Mucosa of stomach (tissue), 1 donor: ENCODE data around the gene LPXN.

Experiments
- H3K27me3 ChIP-seq: one replicate; pipeline ENCODE4 v1.7.0; 2013; ENCODE audit warnings: mild to moderate bottlenecking, low read length; ENCODE audit not compliant: control insufficient read depth, insufficient read depth
- H3K36me3 ChIP-seq: one replicate; pipeline ENCODE4 v1.7.0; 2013; ENCODE audit warnings: low read length; ENCODE audit not compliant: control insufficient read depth, insufficient read depth
- H3K4me1 ChIP-seq: one replicate; pipeline ENCODE4 v1.7.0; 2013; ENCODE audit warnings: mild to moderate bottlenecking, low read length; ENCODE audit not compliant: control insufficient read depth, insufficient read depth
- H3K4me3 ChIP-seq: one replicate; pipeline ENCODE4 v1.7.0; 2013; ENCODE audit warnings: low read length
- H3K9ac ChIP-seq: one replicate; pipeline ENCODE4 v1.7.0; 2013; ENCODE audit warnings: mild to moderate bottlenecking, low read length, moderate library complexity
- H3K9me3 ChIP-seq: one replicate; pipeline ENCODE4 v1.7.0; 2013; ENCODE audit warnings: mild to moderate bottlenecking, low read length, moderate library complexity; ENCODE audit not compliant: control insufficient read depth
- donor health status: Pancreatic carcinoma.

LPXN gene

DNA sequence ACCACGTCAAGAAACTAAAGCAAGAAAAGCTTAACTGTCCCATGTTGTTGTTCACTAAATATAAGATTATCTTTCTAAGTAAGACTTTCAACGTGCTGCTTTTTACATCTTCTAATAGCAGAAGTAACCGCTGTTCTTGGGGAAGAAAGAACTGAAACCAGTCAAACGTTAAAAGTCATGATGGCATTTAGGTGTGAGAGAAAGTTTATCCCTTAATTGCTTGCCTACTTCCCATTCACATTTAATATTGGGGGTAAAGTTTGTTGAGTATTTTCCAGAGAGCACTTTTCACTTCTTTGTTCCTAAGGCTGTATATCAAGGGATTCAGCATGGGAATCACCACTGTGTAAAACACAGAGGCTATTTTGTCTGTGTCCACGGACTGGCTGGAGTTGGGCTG lies 68.7 kb downstream of the LPXN start:
- H3K9me3 ChIP-seq, result no peaks in the 10 kb centered on the region

DNA sequence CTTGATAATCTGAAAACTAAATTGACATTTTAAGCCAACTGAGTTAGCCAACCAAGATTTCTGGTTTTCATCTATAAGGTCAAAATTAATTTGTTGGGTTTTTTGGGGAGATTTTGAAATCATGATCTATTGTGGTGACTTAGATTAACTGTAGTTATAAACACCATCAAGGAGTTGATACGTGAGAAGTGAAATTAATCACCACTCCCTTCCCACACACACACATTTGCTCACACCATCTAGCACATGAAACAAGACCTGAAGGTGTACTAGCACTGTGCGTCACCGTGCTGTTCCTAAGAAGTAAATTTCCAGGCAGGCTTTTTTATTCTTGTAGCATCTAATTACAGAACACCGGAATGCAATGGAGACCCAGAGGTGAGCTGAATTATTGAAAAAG lies 69.8 kb downstream of the LPXN start:
- H3K27me3 ChIP-seq, result no peaks in the 10 kb centered on the region
- H3K9me3 ChIP-seq, result no peaks in the 10 kb centered on the region
- H3K4me3 ChIP-seq, result no peak overlapping the region
- H3K36me3 ChIP-seq, result no peaks in the 10 kb centered on the region
- H3K4me1 ChIP-seq, result no peaks in the 10 kb centered on the region
- H3K9ac ChIP-seq, result no peak overlapping the region

More for the DNA sequence above, 68.7 kb downstream of the LPXN start:
- Histone ChIP-seq H3K4me1 (no peaks in the 10 kb centered on the region), H3K9ac (no peak overlapping the region), H3K36me3 (no peaks in the 10 kb centered on the region), H3K27me3 (no peaks in the 10 kb centered on the region), H3K4me3 (no peak overlapping the region)

DNA sequence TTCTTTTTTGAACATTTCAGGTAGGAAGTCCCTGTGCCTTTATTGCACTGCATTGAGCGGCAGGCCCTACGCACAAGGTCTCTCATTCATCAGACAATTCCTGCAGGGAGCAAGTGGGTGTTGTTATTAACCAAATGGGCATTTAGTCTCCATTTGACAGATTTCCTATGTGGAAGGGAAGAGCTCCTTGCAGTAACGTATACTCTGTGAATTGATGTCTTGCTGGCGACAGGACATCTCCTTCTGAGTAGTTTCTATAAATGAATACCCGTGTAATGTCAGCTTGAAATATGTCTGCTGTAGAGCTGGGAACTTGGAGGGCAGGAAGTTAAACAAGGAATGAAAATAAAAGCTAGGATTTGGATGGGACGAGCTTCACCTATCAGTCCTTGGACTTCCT lies 71.4 kb downstream of the LPXN start:
- H3K9ac ChIP-seq, result no peak overlapping the region

DNA sequence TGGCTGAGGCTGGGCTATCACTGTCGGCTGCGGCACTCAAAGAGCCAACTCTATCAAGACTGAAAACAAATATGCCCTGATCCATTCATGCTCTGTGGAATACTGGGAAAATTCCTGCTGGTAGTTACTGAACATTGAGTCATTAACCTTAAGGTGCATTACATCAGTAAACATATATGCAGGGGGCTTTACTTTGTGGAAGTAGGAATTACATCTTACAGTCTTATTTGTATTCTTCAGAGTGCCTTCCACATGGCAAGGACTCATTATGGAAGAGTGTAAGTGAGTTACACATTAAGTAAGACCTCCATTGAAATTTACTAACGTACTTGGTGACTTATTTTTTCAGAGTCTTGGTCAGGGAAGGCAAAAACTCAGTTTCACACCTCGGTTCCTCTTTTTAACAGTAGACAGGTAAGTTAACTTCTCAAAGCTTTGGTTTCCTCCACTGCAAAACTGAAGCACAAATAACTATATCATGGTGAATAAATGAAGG lies 72.2 kb downstream of the LPXN start:
- no peak overlapping the region for H3K9ac ChIP-seq
- H3K4me3 ChIP-seq, result no peak overlapping the region
- no peaks in the 10 kb centered on the region for H3K4me1 ChIP-seq
- no peaks in the 10 kb centered on the region for H3K9me3 ChIP-seq
- no peaks in the 10 kb centered on the region for H3K36me3 ChIP-seq
- no peaks in the 10 kb centered on the region for H3K27me3 ChIP-seq

More for the DNA sequence above, 71.4 kb downstream of the LPXN start:
- Histone ChIP-seq H3K4me1 (no peaks in the 10 kb centered on the region), H3K9me3 (no peaks in the 10 kb centered on the region), H3K27me3 (no peaks in the 10 kb centered on the region), H3K4me3 (no peak overlapping the region), H3K36me3 (no peaks in the 10 kb centered on the region)

DNA sequence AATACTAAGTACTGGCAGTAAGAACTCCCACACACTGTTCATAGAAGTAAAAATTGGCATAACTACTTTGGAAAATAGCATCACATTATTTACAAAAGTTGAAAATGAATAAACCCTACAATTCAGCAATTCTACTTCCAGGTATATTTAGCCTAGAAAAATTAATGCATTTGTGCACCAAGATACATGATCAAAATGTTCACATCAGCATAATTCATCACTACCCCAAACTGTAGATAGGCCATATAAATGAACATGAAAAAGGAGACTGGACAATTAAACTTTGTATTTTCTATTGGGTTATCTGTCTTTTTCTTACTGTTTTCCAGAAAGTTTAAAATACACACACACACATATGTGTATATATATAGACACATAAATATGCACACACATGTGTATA lies 73.7 kb downstream of the LPXN start:
- no peaks in the 10 kb centered on the region for H3K9me3 ChIP-seq
- no peaks in the 10 kb centered on the region for H3K27me3 ChIP-seq
- no peaks in the 10 kb centered on the region for H3K4me1 ChIP-seq
- H3K36me3 ChIP-seq, result no peaks in the 10 kb centered on the region
- no peak overlapping the region for H3K4me3 ChIP-seq
- H3K9ac ChIP-seq, result no peak overlapping the region

DNA sequence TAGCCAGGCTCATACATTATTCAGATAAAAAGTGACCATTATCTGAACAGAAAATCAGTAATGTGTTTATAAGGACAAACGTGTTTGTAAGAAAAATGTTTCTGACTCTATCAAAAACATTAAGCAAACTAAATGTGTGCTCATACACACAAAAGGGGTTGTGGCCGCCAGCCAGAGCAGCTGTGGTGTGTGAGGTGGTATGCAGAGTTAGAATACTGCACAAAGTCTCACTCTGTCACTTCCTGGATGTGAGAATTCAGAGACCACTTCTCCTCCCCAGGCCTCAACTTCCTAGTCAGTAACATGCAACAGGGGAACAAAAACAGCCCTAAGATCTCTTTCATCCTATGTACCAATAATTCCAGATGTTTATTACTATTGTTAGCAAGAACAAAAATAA lies 77.2 kb downstream of the LPXN start:
- Histone ChIP-seq H3K9me3 (no peaks in the 10 kb centered on the region), H3K36me3 (no peaks in the 10 kb centered on the region), H3K4me1 (no peaks in the 10 kb centered on the region), H3K27me3 (no peaks in the 10 kb centered on the region), H3K4me3 (no peak overlapping the region), H3K9ac (no peak overlapping the region)

DNA sequence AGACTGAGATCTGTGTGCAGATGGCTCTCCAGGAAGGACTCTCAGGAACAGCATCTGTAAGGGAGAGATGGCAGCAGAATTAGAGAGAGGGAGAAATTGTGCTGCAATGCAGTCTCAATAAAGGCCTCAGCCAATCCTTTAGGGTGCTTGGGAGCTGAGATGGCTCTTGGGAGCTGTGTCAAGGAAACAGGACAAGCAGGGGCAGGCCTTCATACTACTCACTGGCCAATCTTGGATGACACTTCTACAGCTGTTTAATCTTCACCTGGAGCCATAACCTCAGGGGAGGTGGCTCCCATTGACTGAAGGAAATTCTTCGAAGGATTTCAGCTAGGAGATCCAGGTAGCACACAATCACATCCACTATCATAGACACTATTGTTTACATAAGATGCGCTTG lies 77.7 kb downstream of the LPXN start:
- H3K4me3 ChIP-seq, result no peak overlapping the region
- H3K9me3 ChIP-seq, result no peaks in the 10 kb centered on the region
- no peaks in the 10 kb centered on the region for H3K36me3 ChIP-seq
- no peak overlapping the region for H3K9ac ChIP-seq
- no peaks in the 10 kb centered on the region for H3K27me3 ChIP-seq
- H3K4me1 ChIP-seq, result no peaks in the 10 kb centered on the region

DNA sequence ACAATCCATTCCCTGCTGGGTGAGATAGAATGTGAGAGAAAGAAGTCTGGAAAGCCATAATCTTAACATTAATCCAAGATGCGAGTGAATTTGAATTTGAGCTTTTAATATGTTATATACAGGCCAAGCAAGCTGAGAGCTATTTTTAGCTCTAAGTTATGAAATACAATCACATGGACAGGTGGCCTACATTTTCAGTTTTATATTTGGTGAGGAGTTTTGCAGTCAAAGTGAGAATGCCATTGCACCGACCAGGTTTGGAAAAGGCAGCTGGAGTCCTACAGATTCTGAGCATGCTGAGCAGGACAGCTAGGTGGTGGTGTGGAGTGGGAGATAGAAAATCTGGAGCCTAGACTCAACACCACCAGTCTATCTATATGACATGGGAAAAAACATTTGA lies 79.8 kb downstream of the LPXN start:
- no peak overlapping the region for H3K4me3 ChIP-seq
- no peaks in the 10 kb centered on the region for H3K27me3 ChIP-seq
- no peaks in the 10 kb centered on the region for H3K9me3 ChIP-seq
- no peaks in the 10 kb centered on the region for H3K36me3 ChIP-seq
- H3K9ac ChIP-seq, result no peak overlapping the region
- H3K4me1 ChIP-seq, result no peaks in the 10 kb centered on the region

DNA sequence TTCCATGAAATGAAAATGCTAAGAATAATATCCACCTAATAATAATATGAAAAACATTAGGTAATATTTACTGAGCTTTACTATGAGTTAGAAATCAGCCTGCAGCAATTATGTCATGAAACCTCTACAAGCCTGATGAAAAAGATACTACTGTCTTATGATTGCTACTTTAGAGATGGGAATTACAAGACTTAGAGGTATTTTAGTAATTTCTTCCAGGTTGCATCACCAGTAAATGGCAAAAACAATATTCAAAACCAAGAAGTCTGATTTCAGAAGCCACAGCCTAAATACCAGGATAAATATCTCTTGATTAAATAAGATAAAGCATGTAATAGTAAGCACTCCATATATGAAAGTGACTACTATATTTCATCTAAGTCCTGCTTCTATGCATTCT lies 81.6 kb downstream of the LPXN start:
- Histone ChIP-seq H3K4me3 (no peak overlapping the region), H3K4me1 (no peaks in the 10 kb centered on the region), H3K9me3 (no peaks in the 10 kb centered on the region), H3K27me3 (no peaks in the 10 kb centered on the region), H3K36me3 (no peaks in the 10 kb centered on the region), H3K9ac (no peak overlapping the region)

DNA sequence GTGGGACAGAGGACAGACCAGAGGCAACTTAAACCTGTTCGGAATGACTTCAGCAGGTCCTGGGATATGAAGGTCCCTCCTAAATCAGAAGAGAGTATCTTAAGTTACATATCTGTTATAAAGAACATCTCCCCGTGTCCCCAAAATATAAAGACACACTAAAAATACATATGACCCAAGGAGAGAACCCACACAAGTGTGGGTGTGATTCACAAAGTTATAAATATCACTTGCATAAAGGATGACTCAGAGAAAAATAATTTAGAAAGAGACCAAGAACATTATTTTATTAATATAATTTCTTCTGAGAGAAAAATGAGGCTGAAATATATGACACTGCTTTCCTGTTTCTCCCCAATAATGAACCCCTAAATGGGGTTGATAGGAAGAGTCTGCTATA lies 82.0 kb downstream of the LPXN start:
- no peaks in the 10 kb centered on the region for H3K9me3 ChIP-seq
- H3K4me1 ChIP-seq, result no peaks in the 10 kb centered on the region
- no peak overlapping the region for H3K4me3 ChIP-seq
- no peaks in the 10 kb centered on the region for H3K36me3 ChIP-seq
- H3K27me3 ChIP-seq, result no peaks in the 10 kb centered on the region
- no peak overlapping the region for H3K9ac ChIP-seq

DNA sequence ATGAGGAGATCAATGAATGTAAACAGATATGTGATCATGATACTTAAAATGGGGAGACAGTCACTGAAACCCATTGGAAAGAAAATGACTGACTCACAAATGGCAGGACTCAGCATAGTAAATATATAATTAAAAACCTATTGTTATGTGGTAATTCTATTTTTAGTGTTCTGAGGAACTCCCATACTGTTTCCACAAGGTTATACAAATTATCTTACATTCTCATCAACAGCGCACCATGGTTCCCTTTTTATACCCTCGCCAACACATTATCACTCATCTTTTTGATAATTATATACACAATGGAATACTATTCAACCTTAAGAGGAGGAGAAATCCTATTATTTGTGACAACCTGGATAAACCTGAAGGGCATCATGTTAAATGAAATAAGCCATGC lies 84.8 kb downstream of the LPXN start:
- Histone ChIP-seq H3K4me1 (no peaks in the 10 kb centered on the region), H3K9me3 (no peaks in the 10 kb centered on the region), H3K4me3 (no peak overlapping the region), H3K36me3 (no peaks in the 10 kb centered on the region), H3K27me3 (no peaks in the 10 kb centered on the region), H3K9ac (no peak overlapping the region)

DNA sequence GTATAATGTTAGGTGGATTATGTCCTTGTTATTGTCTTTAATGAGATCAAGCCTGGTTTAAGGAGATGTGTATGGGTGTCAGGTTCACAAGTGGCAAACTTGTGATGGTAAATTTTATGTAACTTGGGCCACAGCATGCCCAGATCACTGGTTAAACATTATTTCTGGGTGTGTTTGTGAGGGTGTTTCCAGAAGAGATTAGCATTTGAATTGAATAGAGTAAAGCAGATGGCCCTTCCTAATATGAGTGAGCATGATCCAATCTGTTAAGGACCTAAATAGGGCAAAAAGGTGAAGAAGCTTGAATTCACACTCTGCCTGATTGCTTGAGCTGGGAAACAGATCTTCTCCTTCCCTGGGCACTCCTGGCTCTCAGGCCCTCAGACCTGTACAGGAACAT lies 88.5 kb downstream of the LPXN start:
- no peak overlapping the region for H3K9ac ChIP-seq
- H3K27me3 ChIP-seq, result no peaks in the 10 kb centered on the region
- no peaks in the 10 kb centered on the region for H3K36me3 ChIP-seq
- no peak overlapping the region for H3K4me3 ChIP-seq
- H3K9me3 ChIP-seq, result no peaks in the 10 kb centered on the region
- H3K4me1 ChIP-seq, result no peaks in the 10 kb centered on the region

DNA sequence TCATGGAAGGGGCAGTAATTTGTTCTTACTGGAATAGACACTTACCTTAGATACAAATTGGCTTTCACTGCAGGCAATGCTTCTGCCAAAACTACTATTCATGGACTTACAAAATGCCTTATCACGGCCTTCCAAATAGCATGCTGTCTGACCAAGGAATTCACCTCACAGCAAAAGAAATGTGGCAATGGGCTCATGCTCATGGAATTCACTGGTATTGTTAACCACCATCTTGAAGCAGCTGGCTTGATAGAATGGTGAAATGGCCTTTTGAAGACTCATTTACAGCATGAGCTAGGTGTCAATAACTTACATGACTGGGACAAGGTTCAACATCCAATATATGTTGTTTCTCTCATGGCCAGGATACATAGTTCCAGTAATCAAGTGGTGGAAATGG lies 89.7 kb downstream of the LPXN start:
- H3K4me1 ChIP-seq, result no peaks in the 10 kb centered on the region
- H3K27me3 ChIP-seq, result no peaks in the 10 kb centered on the region
- no peak overlapping the region for H3K4me3 ChIP-seq

More for the DNA sequence above, 89.7 kb downstream of the LPXN start:
- Histone ChIP-seq H3K9me3 (no peaks in the 10 kb centered on the region), H3K9ac (no peak overlapping the region), H3K36me3 (no peaks in the 10 kb centered on the region)
